Activated T-cell treated with anti-CD3 and anti-CD28 coated beads, Interleukin-2, amount 50 U/mL, for 4 hours (primary cell): ENCODE measurements around the gene VSTM1. TPM values are rescaled to one million over a fixed set of nuclear protein-coding genes. Genes with fewer than 3 reads are reported as not detected.
A peak's percentile ranks its signal among the peaks of the same experiment; 100 is the strongest.
"Not testable (repeated sequence)": the region's sequence is repeated elsewhere in the genome, so short reads cannot be mapped to it uniquely, and the experiment has no call there.

Experiments
- ATAC-seq, 2 donors: fragments of 200-7000 bp; cut with Tn5 transposase; one replicate each; pipeline ENCODE4 v1.10.0; 2021
- DNase-seq: peaks from one replicate; pipeline ENCODE4 v3.0.0-alpha.2; 2020
- H3K27me3 Mint-ChIP-seq: one replicate; pipeline ENCODE4 v1.8.0; 2021; ENCODE audit warnings: low read depth, mixed read lengths
- H3K36me3 Mint-ChIP-seq: one replicate; pipeline ENCODE4 v1.8.0; 2022; ENCODE audit warnings: mixed read lengths; ENCODE audit not compliant: insufficient read depth
- H3K4me1 Mint-ChIP-seq: one replicate; pipeline ENCODE4 v1.8.0; 2021; ENCODE audit warnings: low read depth, mixed read lengths
- H3K4me3 Mint-ChIP-seq: one replicate; pipeline ENCODE4 v1.8.0; 2021; ENCODE audit warnings: mild to moderate bottlenecking, moderate library complexity, mixed read lengths
- H3K9me3 Mint-ChIP-seq: one replicate; pipeline ENCODE4 v1.8.0; 2021; ENCODE audit warnings: mixed read lengths
- total RNA-seq, 3 donors: library from RNA; stranded (reverse); gene quantifications; one replicate each; pipeline ENCODE4 v1.2.1, GENCODE V29; 2021

Gene VSTM1, protein sequence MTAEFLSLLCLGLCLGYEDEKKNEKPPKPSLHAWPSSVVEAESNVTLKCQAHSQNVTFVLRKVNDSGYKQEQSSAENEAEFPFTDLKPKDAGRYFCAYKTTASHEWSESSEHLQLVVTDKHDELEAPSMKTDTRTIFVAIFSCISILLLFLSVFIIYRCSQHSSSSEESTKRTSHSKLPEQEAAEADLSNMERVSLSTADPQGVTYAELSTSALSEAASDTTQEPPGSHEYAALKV
- not detected for total RNA-seq

DNA sequence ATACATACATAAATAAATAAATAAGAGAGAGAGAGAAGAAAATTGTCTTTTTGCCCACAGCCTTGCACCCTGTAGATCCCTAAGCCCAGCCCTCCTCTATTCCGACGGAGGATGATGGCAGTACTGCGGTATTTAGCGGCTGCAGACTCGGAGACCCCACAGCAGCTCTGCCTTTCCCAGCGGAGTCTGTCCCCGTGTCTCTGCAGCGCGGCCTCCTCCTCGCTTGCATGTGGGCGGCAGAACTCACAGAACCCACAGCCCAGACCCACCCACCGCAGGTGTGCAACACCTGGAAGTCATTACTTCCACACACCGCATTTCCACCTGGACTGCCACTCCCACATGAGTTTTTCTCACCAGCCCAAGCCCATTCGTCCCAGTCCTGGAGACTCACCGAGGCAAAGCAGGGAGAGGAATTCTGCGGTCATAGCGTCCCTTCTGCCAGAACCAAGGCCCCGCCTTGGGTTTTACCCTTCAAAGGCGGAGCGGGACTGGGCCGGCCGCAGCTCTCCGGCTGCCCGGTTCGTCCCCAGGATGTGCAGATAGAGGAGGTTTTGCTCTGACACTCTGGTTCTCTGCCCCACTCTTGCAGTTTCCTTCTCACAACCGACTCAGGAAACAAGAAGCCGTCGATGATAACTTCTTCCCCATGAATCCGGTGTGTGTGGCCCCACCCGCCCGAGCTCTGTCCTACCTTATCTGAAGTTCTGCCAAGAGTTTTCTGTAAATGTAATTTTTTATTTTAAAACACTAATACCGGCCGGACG, at the start of gene VSTM1:
Gene VSTM1 (minus strand): TSS at position 548 of the 767 bp plus-strand sequence. CDS start 120 bp downstream, at position 428.
- H3K4me3 Mint-ChIP-seq = no peak within 1 kb of the TSS
- no peak for ATAC-seq
- H3K27me3 Mint-ChIP-seq = peaks cover 36% of the 10 kb centered on the region

DNA sequence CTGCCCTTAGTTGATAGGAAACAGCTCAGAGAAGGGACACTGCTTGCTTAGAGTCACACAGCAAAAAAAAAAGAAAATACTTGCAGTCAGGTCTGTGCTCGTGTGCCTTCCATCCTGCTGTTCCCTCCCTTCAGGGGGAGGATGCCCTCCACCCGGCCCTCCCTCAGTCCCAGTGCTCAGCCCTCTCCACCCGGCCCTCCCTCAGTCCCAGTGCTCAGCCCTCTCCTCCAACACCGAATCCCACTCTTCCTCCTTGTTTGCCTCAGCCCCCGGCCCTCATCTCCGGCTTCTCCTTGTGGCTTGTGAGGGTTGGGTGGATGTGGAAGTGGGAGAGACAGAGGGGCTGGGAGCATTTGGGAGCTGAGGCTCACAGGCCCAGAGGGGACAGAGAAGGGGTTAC, 46.0 kb upstream of the VSTM1 start:
- H3K27me3 Mint-ChIP-seq = no peaks in the 10 kb centered on the region
- DNase-seq = no peak
- no peaks in the 10 kb centered on the region for H3K9me3 Mint-ChIP-seq
- peaks cover 16% of the 10 kb centered on the region for H3K4me1 Mint-ChIP-seq
- H3K4me3 Mint-ChIP-seq = no peak overlapping the region
- H3K36me3 Mint-ChIP-seq = peaks cover 10% of the 10 kb centered on the region
- no peak for ATAC-seq

More for the DNA sequence above, at the start of gene VSTM1:
- Mint-ChIP-seq H3K9me3 (no peaks in the 10 kb centered on the region), H3K4me1 (no peaks in the 10 kb centered on the region), H3K36me3 (no peaks in the 10 kb centered on the region)
- DNase-seq = no peak

DNA sequence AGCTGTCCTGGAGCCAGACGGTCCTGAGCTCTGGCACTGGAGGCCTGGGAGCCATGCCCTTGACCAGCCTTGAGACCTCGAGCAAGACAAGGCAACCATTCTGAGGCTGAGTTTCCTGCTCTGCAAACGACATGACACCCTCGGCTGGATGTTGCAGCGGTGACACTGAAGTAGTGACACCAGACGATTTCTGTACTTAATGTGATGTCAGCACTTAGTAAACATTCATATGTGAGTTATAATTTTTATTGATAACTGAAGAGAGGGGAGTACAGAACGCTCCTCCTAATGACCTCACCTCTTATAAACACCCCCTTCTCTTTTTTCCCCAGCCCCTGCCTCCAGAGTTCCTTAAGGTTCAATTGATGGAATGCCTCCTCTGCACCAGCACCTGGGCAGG, 44.8 kb upstream of the VSTM1 start:
- no peaks in the 10 kb centered on the region for H3K9me3 Mint-ChIP-seq
- H3K27me3 Mint-ChIP-seq = no peaks in the 10 kb centered on the region
- H3K36me3 Mint-ChIP-seq = peaks cover 10% of the 10 kb centered on the region
- no peak overlapping the region for H3K4me3 Mint-ChIP-seq
- peaks cover 11% of the 10 kb centered on the region for H3K4me1 Mint-ChIP-seq
- no peak for ATAC-seq
- DNase-seq = no peak

DNA sequence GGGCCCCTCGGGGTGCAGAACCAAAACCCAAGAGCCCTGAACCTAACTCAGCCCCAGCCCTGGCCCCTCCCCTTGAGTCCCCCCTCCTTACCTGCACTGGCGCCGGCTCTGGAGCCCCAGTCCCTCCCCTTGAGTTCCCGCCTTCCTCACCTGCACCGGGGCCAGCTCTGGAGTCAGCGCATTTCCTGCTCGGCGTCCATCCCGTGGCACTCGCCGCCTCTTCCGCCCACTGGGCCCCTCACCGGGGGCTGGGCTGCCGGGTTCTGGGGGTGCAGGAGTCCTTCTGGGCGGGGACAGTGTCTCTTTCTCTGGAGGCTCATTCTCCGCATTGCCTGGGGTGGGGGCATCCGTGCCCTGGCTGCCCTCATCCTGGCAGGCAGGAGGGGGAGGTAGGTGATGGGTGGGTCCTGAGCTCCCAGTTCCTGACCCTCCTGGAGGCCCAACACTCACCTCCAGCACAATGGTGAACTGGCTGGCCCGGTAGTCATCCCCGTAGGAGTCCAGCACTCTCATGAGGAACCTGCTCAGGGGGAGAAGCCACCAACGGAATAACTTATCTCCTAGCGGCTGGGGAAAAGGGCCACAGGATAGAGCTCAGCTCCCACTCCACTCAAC, 44.3 kb upstream of the VSTM1 start:
- Mint-ChIP-seq H3K36me3 (peaks cover 10% of the 10 kb centered on the region), H3K4me3 (no peak overlapping the region), H3K4me1 (peaks cover 13% of the 10 kb centered on the region), H3K27me3 (no peaks in the 10 kb centered on the region), H3K9me3 (no peaks in the 10 kb centered on the region)
- ATAC-seq (no peak), DNase-seq (no peak)

DNA sequence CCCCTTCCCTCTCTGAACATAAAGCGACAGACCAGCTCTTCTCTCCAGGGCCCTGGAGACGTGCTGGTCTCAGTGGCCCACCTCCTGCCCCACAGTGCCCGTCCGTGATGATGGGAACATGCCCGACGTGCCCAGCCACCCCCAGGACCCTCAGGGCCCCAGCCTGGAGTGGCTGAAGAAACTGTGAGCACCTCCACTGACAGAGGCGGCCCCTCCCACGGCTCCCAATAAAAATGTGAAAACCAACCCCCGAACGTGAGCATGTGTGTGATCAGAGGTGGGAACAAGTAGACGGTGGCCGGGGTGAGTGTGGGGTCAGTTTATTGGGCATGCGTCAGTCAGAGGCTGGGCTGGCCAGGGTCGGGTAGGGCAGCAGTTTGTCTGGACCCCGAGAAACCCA, 43.0 kb upstream of the VSTM1 start:
- H3K4me1 Mint-ChIP-seq = peaks cover 19% of the 10 kb centered on the region
- H3K4me3 Mint-ChIP-seq = no peak overlapping the region
- no peaks in the 10 kb centered on the region for H3K27me3 Mint-ChIP-seq
- peaks cover 10% of the 10 kb centered on the region for H3K36me3 Mint-ChIP-seq
- no peaks in the 10 kb centered on the region for H3K9me3 Mint-ChIP-seq
- DNase-seq = no peak
- ATAC-seq = no peak

DNA sequence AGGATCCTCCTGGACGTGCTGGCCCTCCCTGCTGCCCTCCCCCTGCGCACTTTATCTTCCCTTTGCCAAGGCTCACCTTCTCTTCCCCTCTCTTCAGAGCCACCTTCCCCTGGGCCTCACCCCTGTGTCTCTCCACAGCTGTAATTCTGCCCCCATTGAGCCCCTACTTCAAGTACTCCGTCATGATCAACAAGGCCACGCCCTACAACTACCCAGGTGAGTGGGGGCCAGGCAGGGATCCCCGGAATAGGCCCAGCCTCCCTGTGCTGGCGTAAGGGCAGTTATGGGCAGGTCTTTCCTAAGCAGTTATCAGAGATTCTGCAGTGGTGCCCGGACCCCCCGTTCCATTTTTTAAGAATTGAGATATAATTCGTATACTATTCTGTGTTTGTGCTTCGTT, 42.1 kb upstream of the VSTM1 start:
- H3K4me3 Mint-ChIP-seq = peak overlapping the region; percentile 40
- H3K36me3 Mint-ChIP-seq = peaks cover 8% of the 10 kb centered on the region

DNA sequence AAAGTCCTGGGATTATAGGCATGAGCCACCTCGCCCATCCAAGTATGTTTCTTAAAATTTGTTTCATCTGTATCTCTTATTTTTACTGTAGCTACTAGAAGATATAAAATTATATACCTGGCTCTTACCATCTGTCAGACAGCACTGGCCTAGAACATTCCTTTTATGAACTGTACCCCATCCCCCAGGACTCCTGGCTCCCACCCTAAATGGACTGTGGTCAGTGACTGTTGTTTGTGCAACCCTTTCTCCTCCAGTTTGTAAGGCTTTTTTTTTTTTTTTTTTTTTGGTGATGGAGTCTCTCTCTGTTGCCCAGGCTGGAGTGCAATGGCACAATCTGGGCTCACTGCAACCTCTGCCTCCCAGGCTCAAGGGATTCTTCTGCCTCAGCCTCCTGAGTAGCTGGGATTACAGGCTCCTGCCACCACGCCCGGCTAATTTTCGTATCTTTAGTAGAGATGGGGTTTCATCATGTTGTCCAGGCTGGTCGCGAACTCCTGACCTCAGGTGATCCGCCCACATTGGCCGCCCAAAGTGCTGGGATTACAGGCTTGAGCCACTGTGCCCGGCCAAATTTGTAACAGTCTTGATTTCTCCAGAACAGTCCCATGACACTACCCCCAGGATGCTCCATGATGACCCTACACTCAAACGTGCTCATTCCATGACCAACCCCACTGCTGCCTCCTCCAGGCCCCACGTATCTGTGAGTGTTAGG, 41.5 kb upstream of the VSTM1 start:
- H3K4me3 Mint-ChIP-seq = no peak overlapping the region
- peaks cover 5% of the 10 kb centered on the region for H3K36me3 Mint-ChIP-seq
- H3K9me3 Mint-ChIP-seq = no peaks in the 10 kb centered on the region
- H3K27me3 Mint-ChIP-seq = no peaks in the 10 kb centered on the region
- H3K4me1 Mint-ChIP-seq = peaks cover 15% of the 10 kb centered on the region
- no peak for ATAC-seq
- no peak for DNase-seq

More for the DNA sequence above, 42.1 kb upstream of the VSTM1 start:
- Mint-ChIP-seq H3K4me1 (peaks cover 17% of the 10 kb centered on the region), H3K9me3 (no peaks in the 10 kb centered on the region), H3K27me3 (no peaks in the 10 kb centered on the region)
- ATAC-seq = no peak
- no peak for DNase-seq

DNA sequence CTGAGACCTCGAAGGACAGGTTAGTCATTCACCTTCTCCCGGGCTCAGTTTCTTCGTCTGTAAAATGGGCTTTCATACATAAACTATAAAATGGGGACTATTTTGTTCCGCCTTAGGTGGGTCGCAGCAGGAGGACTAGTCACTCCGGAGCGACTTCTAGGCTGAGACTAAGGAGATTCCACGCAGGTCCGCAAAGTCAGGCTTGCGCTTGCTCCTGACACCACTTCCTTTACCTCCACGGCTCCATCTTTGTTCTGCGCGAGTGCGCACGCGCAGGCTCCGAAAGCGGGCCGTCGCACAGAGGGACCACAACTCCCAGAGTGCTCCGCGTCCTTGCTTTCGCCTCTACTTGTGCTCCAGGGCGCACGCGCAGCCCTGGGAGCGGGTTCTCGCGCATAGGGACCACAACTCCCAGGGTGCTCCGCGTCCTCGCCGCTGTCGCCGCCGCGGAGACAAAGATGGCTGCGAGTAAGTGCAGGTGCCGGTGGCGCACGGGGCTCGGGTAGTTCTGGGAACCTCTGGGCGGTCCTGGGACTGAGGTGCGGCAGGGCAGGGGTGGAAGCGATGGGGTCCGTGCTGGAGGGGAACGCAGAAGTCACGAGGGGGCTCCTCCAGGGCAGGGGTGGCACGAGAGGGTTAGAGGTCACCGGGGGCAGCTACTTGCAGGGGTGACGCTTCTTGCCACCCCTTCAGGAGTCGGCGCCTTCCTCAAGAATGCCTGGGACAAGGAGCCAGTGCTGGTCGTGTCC, 38.9 kb upstream of the VSTM1 start, which contains the start of gene NDUFA3:
Gene NDUFA3 (plus strand): TSS at position 435 of the 749 bp plus-strand sequence. CDS start 24 bp downstream, at position 459.
- ATAC-seq (peak; percentile 98 to 99), DNase-seq (peak; percentile 94)
- no peaks in the 10 kb centered on the region for H3K27me3 Mint-ChIP-seq
- H3K4me3 Mint-ChIP-seq = peak within 1 kb of the TSS; percentile 98
- H3K36me3 Mint-ChIP-seq = peaks cover 5% of the 10 kb centered on the region
- H3K9me3 Mint-ChIP-seq = no peaks in the 10 kb centered on the region
- peaks cover 15% of the 10 kb centered on the region for H3K4me1 Mint-ChIP-seq

DNA sequence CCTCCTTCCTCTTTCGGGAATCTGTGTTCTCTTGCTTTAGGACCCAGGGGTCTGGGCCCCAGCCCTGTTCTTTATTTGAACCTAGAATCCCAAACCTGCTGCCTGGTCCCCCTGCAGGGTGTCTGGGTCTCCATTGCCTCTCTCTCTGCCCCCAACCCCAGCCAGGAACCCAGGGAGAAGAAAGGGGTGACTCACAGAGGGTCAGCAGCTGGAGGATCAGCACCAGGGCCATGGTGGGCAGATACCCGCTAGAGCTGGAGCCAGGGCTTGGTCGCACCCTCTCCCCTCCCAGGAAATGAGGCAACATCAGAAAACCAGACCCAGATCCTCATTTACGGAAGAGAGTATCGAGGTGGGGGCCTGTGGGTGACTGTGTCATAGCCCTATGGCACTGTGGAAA, 36.9 kb upstream of the VSTM1 start, which contains the start of gene OSCAR:
Gene OSCAR (minus strand): TSS at position 243 of the 400 bp plus-strand sequence. CDS start 11 bp downstream, at position 232.
- peaks cover 4% of the 10 kb centered on the region for H3K27me3 Mint-ChIP-seq
- H3K4me3 Mint-ChIP-seq = no peak within 1 kb of the TSS
- no peak for ATAC-seq
- DNase-seq = no peak
- H3K4me1 Mint-ChIP-seq = peaks cover 21% of the 10 kb centered on the region
- H3K9me3 Mint-ChIP-seq = no peaks in the 10 kb centered on the region
- H3K36me3 Mint-ChIP-seq = no peaks in the 10 kb centered on the region

DNA sequence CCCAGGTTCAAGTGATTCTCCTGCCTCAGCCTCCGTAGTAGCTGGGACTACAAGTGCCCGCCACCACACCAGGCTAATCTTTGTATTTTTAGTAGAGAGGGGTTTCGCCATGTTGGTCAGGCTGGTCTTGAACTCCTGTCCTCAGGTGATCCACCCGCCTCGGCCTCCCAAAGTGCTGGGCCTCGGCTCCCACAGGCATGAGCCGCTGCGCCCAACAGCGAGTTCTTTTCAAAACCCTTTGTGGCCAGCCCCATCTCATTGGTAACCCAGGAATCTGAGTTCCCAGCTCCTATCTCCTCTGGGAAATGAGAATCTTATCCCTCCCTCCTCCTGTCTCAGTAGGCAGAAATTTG, 36.2 kb upstream of the VSTM1 start:
- not testable (repeated sequence) for H3K27me3 Mint-ChIP-seq, ATAC-seq, H3K4me3 Mint-ChIP-seq, H3K9me3 Mint-ChIP-seq, DNase-seq, H3K36me3 Mint-ChIP-seq
- H3K4me1 Mint-ChIP-seq = peaks cover 21% of the 10 kb centered on the region

DNA sequence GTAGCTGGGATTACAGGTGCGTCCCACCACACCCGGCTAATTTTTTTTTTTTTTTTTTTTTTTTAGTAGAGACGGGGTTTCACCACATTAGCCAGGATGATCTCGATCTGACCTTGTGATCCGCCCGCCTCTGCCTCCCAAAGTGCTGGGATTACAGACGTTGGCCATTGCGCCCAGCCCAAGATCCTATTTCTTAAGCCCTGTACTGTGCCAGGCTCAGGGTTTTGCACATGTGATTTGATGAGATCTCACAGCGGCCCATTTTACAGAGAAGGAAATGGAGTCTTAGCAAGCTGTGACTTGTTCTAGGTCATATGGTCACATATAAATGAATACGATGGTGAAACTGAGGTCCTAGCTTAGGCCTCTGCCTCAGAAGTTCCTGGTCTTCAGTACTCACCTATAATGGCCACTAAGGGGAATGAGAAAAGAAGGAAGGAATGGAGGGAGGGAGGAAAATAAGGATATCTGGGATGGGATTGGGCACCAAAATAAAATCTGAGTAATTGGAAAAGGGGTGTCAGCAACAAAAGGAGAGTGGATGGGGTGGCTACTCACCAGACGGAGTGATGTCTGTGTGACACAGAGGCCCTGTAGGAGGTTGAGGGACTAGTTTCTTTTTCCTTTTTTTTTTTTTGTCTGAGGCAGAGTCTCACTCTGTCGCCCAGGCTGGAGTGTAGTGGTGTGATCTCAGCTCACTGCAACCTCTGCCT, 35.6 kb upstream of the VSTM1 start:
- H3K27me3 Mint-ChIP-seq = peaks cover 6% of the 10 kb centered on the region
- ATAC-seq (no peak), DNase-seq (no peak)
- no peak overlapping the region for H3K4me3 Mint-ChIP-seq
- H3K9me3 Mint-ChIP-seq = no peaks in the 10 kb centered on the region
- no peaks in the 10 kb centered on the region for H3K36me3 Mint-ChIP-seq
- peaks cover 19% of the 10 kb centered on the region for H3K4me1 Mint-ChIP-seq

DNA sequence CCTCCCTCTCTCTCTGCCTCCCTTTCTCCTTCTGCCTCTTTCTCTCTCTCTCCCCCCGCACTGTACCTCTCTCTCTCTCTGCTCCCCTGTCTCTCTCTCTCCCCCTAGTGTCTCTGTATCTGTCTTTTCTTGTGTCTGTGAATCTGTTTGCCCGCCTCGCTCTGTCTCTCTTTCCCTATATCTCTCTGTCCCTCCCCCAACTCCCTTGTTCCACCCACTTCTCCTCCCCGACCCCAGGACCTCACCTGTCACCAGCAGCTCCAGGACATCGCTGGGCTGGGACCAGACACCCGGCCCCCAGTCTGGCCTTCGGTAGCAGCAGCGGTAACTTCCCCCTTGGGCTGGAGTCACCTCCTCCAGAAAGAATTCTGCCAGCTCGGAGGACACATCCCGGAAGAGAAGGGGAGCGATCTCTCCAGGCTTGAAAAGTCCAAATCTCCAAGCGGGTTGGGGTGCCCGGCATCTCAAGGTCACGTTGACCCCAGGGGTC, 33.0 kb upstream of the VSTM1 start:
- DNase-seq (no peak), ATAC-seq (peak; percentile 44 to 66)
- H3K4me3 Mint-ChIP-seq = peak overlapping the region; percentile 43
- H3K27me3 Mint-ChIP-seq = peaks cover 19% of the 10 kb centered on the region
- no peaks in the 10 kb centered on the region for H3K36me3 Mint-ChIP-seq
- H3K4me1 Mint-ChIP-seq = peaks cover 8% of the 10 kb centered on the region
- H3K9me3 Mint-ChIP-seq = no peaks in the 10 kb centered on the region
